Mesothelial cell of epicardium (in vitro differentiated cells): Measurements from ENCODE around the gene LTA. TPM values are rescaled to one million over a fixed set of nuclear protein-coding genes. Genes with fewer than 3 reads are reported as not detected.

Source experiments
- DNase-seq, 2 experiments: peaks; one replicate each; pipeline ENCODE4 v3.0.0; 2021; ENCODE audit warnings: low spot score in 2 of 2; ENCODE audit not compliant: unreplicated experiment in 2 of 2
- H3K27ac Mint-ChIP-seq: 2 replicates; pipeline ENCODE4 v1.8.0; 2021; ENCODE audit warnings: mixed read lengths
- H3K27me3 Mint-ChIP-seq: 2 replicates; pipeline ENCODE4 v1.8.0; 2021; ENCODE audit warnings: low read depth, mixed read lengths
- H3K36me3 Mint-ChIP-seq: 2 replicates; pipeline ENCODE4 v1.8.0; 2021; ENCODE audit warnings: mixed read lengths
- H3K4me1 Mint-ChIP-seq: 2 replicates; pipeline ENCODE4 v1.8.0; 2021; ENCODE audit warnings: mixed read lengths
- H3K4me3 Mint-ChIP-seq: 2 replicates; pipeline ENCODE4 v1.8.0; 2021; ENCODE audit warnings: mild to moderate bottlenecking, moderate library complexity, mixed read lengths
- H3K9me3 Mint-ChIP-seq: 2 replicates; pipeline ENCODE4 v1.8.0; 2021; ENCODE audit warnings: mixed read lengths
- total RNA-seq: library from RNA; stranded (reverse); gene quantifications from 3 replicates; pipeline ENCODE4 v1.2.1, GENCODE V29; 2021
- TF ChIP-seq, protein P1 (sequence below): fragments of 200-600 bp; sonication (generic); IDR thresholded peaks from one replicate; pipeline ENCODE4 v1.5.0; 2021; ENCODE audit warnings: antibody characterized with exemption; ENCODE audit not compliant: unreplicated experiment

LTA gene
- total RNA-seq, 1 donor from 2014 or later: 0.16 TPM

DNA sequence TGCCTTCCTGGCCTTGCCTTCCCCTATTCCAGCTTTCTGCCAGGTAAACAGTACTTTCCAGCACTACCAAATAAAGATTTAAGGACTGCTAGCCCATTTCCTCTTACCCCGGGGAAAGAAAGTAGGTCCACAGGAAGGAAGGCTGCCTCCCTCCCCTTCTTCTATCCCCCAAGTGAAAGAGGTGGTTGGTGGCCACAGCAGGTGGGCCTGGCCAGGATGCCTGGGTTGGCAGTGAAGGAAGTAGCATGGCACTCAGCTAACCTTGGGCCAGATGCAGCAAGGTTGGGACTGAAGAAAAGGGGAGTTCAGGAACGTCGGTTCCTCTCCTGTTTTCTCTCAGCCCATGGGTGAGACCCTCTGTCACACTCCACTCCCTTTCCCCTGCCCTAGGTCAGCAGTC, 15.8 kb upstream of the LTA start:
- Mint-ChIP-seq H3K4me1 (no peaks in the 10 kb centered on the region), H3K36me3 (peaks cover 12% of the 10 kb centered on the region), H3K9me3 (no peaks in the 10 kb centered on the region), H3K4me3 (no peak overlapping the region), H3K27ac (no peak overlapping the region), H3K27me3 (no peaks in the 10 kb centered on the region)
- TF ChIP-seq, protein P1, sequence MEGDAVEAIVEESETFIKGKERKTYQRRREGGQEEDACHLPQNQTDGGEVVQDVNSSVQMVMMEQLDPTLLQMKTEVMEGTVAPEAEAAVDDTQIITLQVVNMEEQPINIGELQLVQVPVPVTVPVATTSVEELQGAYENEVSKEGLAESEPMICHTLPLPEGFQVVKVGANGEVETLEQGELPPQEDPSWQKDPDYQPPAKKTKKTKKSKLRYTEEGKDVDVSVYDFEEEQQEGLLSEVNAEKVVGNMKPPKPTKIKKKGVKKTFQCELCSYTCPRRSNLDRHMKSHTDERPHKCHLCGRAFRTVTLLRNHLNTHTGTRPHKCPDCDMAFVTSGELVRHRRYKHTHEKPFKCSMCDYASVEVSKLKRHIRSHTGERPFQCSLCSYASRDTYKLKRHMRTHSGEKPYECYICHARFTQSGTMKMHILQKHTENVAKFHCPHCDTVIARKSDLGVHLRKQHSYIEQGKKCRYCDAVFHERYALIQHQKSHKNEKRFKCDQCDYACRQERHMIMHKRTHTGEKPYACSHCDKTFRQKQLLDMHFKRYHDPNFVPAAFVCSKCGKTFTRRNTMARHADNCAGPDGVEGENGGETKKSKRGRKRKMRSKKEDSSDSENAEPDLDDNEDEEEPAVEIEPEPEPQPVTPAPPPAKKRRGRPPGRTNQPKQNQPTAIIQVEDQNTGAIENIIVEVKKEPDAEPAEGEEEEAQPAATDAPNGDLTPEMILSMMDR: no peak
- no peak for DNase-seq

DNA sequence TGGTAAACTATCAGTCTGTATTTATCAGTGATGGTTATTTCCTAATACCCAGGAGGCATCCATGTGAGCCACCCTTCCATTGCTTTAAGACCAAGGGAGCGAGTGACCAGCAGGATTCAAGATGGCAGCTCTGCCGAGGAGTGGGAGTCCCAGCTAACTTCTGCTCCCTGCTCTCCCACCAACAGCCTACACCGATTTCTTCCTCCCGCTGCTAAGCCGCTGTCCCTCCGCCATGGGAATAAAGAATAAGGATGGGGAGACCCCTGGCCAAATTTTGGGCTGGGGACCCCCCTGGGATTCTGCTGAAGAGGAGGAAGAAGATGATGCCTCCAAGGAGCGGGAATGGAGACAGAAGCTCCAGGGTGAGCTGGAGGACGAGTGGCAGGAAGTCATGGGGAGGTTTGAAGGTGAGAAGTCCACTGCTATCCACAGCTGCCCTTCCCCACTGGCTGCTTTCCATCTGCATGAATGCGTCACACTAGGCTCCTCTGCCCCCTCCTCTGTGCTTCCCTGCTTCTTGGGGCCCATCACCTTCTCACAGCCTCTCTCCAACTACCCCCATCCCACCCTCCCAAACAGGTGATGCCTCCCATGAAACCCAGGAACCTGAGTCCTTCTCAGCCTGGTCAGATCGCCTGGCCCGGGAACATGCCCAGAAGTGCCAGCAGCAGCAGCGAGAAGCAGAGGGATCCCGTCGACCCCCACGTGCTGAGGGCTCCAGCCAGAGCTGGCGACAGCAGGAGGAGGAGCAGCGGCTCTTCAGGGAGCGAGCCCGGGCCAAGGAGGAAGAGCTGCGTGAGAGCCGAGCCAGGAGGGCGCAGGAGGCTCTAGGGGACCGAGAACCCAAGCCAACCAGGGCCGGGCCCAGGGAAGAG, 14.4 kb upstream of the LTA start:
- no peak overlapping the region for H3K4me3 Mint-ChIP-seq

DNA sequence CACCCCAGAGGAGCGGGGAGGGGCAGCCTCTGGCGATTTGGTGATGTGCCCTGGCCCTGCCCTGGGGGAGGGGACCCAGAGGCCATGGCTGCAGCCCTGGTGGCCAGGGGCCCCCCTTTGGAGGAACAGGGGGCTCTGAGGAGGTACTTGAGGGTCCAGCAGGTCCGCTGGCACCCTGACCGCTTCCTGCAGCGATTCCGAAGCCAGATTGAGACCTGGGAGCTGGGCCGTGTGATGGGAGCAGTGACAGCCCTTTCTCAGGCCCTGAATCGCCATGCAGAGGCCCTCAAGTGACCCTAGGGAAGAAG, 13.8 kb upstream of the LTA start:
- no peaks in the 10 kb centered on the region for H3K27me3 Mint-ChIP-seq
- no peak for DNase-seq
- H3K4me1 Mint-ChIP-seq: no peaks in the 10 kb centered on the region
- TF ChIP-seq, protein P1: no peak
- H3K36me3 Mint-ChIP-seq: peaks cover 10% of the 10 kb centered on the region
- no peak overlapping the region for H3K4me3 Mint-ChIP-seq
- H3K27ac Mint-ChIP-seq: no peak overlapping the region
- H3K9me3 Mint-ChIP-seq: no peaks in the 10 kb centered on the region

More for the DNA sequence above, 14.4 kb upstream of the LTA start:
- DNase-seq: no peak
- no peak overlapping the region for H3K27ac Mint-ChIP-seq
- TF ChIP-seq, protein P1: no peak
- no peaks in the 10 kb centered on the region for H3K27me3 Mint-ChIP-seq
- H3K9me3 Mint-ChIP-seq: no peaks in the 10 kb centered on the region
- H3K36me3 Mint-ChIP-seq: peaks cover 11% of the 10 kb centered on the region
- H3K4me1 Mint-ChIP-seq: no peaks in the 10 kb centered on the region

DNA sequence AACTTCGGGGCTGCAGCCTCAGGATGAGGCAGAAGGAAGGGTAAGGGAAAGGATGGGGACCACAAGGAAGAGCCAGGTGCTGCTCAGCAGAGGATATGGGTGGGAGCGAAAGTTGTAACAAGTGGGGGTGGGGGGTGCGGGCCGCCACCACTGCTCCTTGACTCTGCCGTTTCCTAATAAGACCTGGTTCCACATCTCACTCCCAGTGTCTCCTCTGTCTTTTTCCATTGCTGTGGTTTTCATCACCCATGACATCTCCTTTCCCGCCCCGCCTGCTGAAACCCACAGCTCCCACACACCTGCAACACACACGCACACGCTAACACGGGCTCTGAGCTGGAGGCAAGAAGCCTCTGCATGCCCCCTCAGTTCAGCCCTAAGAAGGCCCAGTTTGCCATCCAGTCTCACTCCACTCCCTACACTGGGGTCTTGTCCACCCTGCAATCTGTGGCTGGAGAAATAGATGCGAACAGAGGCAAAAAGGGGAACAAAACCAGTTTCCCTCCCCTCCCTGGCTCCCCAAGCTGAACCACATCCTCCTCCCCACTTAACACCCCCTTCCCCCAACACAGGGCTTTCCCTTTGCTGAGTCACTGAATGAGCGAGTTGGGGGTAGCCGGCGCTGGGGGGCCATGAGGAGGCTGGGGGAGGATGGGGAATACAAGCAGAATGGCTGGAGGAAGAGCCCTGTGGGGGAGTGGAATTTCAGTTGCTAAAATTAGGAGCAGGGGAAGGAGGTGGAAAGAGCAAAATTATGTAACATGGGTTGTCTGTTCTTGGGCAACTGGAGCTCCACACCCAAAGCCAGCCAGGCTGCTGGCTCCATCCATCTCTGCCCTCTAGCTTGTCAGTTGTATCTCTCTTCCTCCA, 13.2 kb upstream of the LTA start:
- DNase-seq: no peak
- TF ChIP-seq, protein P1: no peak
- H3K27me3 Mint-ChIP-seq: no peaks in the 10 kb centered on the region
- H3K4me1 Mint-ChIP-seq: no peaks in the 10 kb centered on the region
- no peak overlapping the region for H3K27ac Mint-ChIP-seq
- no peaks in the 10 kb centered on the region for H3K9me3 Mint-ChIP-seq
- no peak overlapping the region for H3K4me3 Mint-ChIP-seq
- H3K36me3 Mint-ChIP-seq: peaks cover 10% of the 10 kb centered on the region

DNA sequence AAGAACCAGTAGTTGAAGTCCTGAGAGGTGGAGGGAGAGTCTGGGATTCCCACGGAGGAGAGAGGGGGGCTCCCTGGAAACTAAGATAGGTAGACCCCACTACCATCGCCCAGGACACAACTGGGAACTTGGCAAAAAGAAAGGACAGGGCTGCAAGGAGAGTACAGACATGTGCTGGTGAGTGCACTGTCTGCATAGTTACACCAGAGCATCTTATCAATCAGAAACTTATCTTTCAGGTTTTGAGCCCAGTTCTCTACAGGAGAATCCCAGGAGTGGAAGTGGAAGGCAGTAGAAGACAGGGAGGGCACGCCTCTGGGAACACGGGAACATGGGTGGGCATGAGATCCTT, 12.5 kb upstream of the LTA start:
- no peaks in the 10 kb centered on the region for H3K27me3 Mint-ChIP-seq
- TF ChIP-seq, protein P1: no peak
- H3K4me1 Mint-ChIP-seq: no peaks in the 10 kb centered on the region
- no peak overlapping the region for H3K4me3 Mint-ChIP-seq
- H3K9me3 Mint-ChIP-seq: no peaks in the 10 kb centered on the region
- H3K27ac Mint-ChIP-seq: no peak overlapping the region
- no peak for DNase-seq
- peaks cover 9% of the 10 kb centered on the region for H3K36me3 Mint-ChIP-seq
